Epithelial cell of proximal tubule (primary cell): ENCODE data around the gene ATP1B2. TPM values are rescaled to one million over a fixed set of nuclear protein-coding genes. Genes with fewer than 3 reads are reported as not detected.

Experiments used
- DNase-seq: peaks from one replicate; pipeline ENCODE4 v3.0.0-alpha.2; 2011; ENCODE audit warnings: low read depth
- H3K4me3 ChIP-seq: 2 replicates; pipeline ENCODE4 v1.5.1; 2011; ENCODE audit warnings: low read depth, mild to moderate bottlenecking, low read length
- CTCF ChIP-seq: conservative IDR thresholded peaks from 2 replicates; pipeline ENCODE4 v1.5.1; 2012; ENCODE audit warnings: low read depth, mild to moderate bottlenecking, low read length
- total RNA-seq: library from RNA; depleted of rRNA; stranded (reverse); fragments of >200 nt; gene quantifications from 2 replicates; pipeline ENCODE4 v1.2.3, GENCODE V29; 2015

The ATP1B2 gene
- total RNA-seq, 1 donor from 2014 or later = not detected

GRCh38 chr17:7702776-7703175 is 52.0 kb downstream of the ATP1B2 start:
- no peak for TF ChIP-seq CTCF
- H3K4me3 ChIP-seq = no peak overlapping the region
- no peak for DNase-seq

GRCh38 chr17:7703584-7704479 is 53.1 kb downstream of the ATP1B2 start:
- H3K4me3 ChIP-seq = no peak overlapping the region
- TF ChIP-seq CTCF = no peak
- no peak for DNase-seq

DNA sequence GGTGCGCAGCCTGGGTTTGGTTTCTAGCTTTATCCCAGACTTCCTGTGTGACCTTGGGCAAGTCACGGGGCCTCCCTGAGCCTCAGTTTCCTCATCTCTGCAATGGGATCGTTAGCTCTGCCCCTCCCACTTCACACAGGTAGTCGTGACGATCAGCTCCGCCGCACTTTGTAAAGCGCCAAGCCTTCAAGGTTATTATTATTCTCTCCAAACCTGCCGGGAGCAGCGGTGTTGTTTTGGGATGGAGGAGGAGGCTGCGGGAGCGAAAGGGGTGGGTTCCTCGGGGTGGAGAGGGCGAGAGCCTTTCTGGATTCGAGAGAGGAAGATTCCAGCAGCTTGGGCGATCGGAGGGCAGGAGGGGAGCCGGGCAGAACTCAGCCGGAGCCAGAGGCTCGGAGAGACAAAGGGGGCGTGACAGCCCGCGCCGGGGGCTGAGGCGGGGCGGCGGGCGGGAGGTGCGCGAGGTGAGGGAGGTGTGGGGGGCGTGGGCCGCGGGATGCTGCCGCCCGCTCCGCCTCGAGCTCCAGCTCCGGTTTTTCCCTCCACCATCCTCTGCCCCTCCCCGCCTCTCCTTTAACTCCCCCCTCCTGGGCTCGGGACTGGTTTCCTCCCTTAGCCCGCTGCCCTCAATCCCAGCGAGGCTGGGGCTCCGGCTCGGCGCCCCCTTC is 54.0 kb downstream of the ATP1B2 start, which contains the start of gene EFNB3:
Gene EFNB3, plus strand, starts transcription at position 602 of the 668 bp plus-strand sequence. CDS start 397 bp downstream, outside the sequence.
- H3K4me3 ChIP-seq = peak within 1 kb of the TSS; percentile 43
- DNase-seq = no peak
- no peak for TF ChIP-seq CTCF

DNA sequence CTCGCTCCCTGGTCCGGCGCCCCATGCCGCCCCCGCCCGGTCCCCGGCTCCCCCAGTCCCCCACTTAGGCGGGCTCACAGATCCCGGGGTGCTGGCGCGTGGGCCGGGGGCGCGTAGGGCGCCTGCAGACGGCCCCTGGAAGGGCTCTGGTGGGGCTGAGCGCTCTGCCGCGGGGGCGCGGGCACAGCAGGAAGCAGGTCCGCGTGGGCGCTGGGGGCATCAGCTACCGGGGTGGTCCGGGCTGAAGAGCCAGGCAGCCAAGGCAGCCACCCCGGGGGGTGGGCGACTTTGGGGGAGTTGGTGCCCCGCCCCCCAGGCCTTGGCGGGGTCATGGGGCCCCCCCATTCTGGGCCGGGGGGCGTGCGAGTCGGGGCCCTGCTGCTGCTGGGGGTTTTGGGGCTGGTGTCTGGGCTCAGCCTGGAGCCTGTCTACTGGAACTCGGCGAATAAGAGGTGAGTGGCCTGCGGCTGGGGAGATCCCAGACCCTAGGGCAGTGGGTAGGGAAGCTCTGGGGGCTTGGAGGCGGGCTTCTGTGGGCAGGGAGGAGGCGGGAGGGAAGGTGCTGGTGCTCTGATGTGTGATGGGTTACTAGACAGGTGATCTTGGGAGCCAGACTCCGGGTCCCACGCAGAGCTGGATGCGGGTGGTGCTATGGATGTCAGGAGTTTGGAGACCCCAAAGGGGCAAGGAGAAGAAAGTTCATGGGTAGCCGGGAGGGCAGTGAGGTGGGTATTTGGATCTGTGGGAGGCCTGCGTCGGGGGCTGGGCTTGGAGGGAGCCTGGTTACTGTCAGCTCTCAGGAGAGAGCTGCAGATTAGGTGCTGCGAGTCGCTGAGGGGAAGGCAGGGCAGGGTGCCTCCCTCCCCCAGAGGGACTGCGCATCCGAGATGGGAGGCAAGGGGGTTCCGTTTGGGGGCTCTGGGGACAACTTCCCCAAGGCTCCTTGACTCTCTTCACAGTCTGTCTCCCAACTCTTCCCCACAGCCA is 54.8 kb downstream of the ATP1B2 start:
- H3K4me3 ChIP-seq = peak overlapping the region; percentile 43
- no peak for TF ChIP-seq CTCF
- DNase-seq = no peak

- DNase-seq = no peak
- no peak overlapping the region for H3K4me3 ChIP-seq
- TF ChIP-seq CTCF = no peak
Measured at GRCh38 chr17:7706631-7707354, 56.1 kb downstream of the ATP1B2 start.

Other genes with a start within 250 kb of the ATP1B2 start
- 134 and 163 TPM in 2 replicates for gene TMEM256, start 246.8 kb upstream of the ATP1B2 start, total RNA-seq
- 2.5 and 10.3 TPM in 2 replicates for gene NLGN2, start 243.1 kb upstream of the ATP1B2 start, total RNA-seq
- not detected in 2 replicates for gene SPEM1, start 230.6 kb upstream of the ATP1B2 start, total RNA-seq
- gene SPEM2, start 225.3 kb upstream of the ATP1B2 start, total RNA-seq = not detected in 2 replicates
- not detected in 2 replicates for gene SPEM3, start 222.1 kb upstream of the ATP1B2 start, total RNA-seq
- 24.6 and 25.0 TPM in 2 replicates for gene TMEM102, start 215.5 kb upstream of the ATP1B2 start, total RNA-seq
- 0.51 and 11.5 TPM in 2 replicates for gene FGF11, start 211.4 kb upstream of the ATP1B2 start, total RNA-seq
- 21.3 and 30.7 TPM in 2 replicates for gene CHRNB1, start 205.9 kb upstream of the ATP1B2 start, total RNA-seq
- 17.9 and 24.6 TPM in 2 replicates for gene ZBTB4, start 171.3 kb upstream of the ATP1B2 start, total RNA-seq
- gene SLC35G6, start 169.5 kb upstream of the ATP1B2 start, total RNA-seq = not detected in 2 replicates
- gene POLR2A, start 166.6 kb upstream of the ATP1B2 start, total RNA-seq = 30.3 and 30.5 TPM in 2 replicates
- gene TNFSF12, start 101.9 kb upstream of the ATP1B2 start, total RNA-seq = 25.2 and 31.8 TPM in 2 replicates
- 5.2 and 6.4 TPM in 2 replicates for gene TNFSF13, start 92.2 kb upstream of the ATP1B2 start, total RNA-seq
- gene SENP3, start 89.0 kb upstream of the ATP1B2 start, total RNA-seq = 62.9 and 113 TPM in 2 replicates
- gene CD68, start 71.3 kb upstream of the ATP1B2 start, total RNA-seq = 10.7 and 16.7 TPM in 2 replicates
- 236 and 272 TPM in 2 replicates for gene MPDU1, start 67.1 kb upstream of the ATP1B2 start, total RNA-seq
- gene SOX15, start 60.8 kb upstream of the ATP1B2 start, total RNA-seq = 18.7 and 19.0 TPM in 2 replicates
- gene FXR2, start 36.0 kb upstream of the ATP1B2 start, total RNA-seq = 49.9 and 53.6 TPM in 2 replicates
- 32.6 and 43.4 TPM in 2 replicates for gene SAT2, start 23.1 kb upstream of the ATP1B2 start, total RNA-seq
- not detected in 2 replicates for gene SHBG, start 20.8 kb upstream of the ATP1B2 start, total RNA-seq
- gene TP53, start 36.6 kb downstream of the ATP1B2 start, total RNA-seq = 49.4 and 89.4 TPM in 2 replicates
- gene WRAP53, start 37.6 kb downstream of the ATP1B2 start, total RNA-seq = 14.9 and 41.6 TPM in 2 replicates
- 0.94 and 1.7 TPM in 2 replicates for gene EFNB3, start 54.3 kb downstream of the ATP1B2 start, total RNA-seq
- not detected in 2 replicates for gene DNAH2, start 66.8 kb downstream of the ATP1B2 start, total RNA-seq
- 1.9 and 2.7 TPM in 2 replicates for gene KDM6B, start 183.3 kb downstream of the ATP1B2 start, total RNA-seq
- 7.3 and 19.8 TPM in 2 replicates for gene TMEM88, start 204.1 kb downstream of the ATP1B2 start, total RNA-seq
- gene NAA38, start 206.6 kb downstream of the ATP1B2 start, total RNA-seq = 108 and 146 TPM in 2 replicates
- 5.1 and 5.9 TPM in 2 replicates for gene CYB5D1, start 207.1 kb downstream of the ATP1B2 start, total RNA-seq
- 30.3 and 40.7 TPM in 2 replicates for gene CHD3, start 237.9 kb downstream of the ATP1B2 start, total RNA-seq